PFSK-1 (cell line): ENCODE results near the gene STK32B.
A peak's percentile ranks its signal among the peaks of the same experiment; 100 is the strongest.

Experiments
- FOXP2 ChIP-seq: optimal IDR thresholded peaks from 2 replicates; pipeline ENCODE3; 2011; ENCODE audit warnings: borderline replicate concordance, control low read depth, inconsistent platforms; ENCODE audit not compliant: insufficient read depth; ENCODE audit errors: extremely low read length, extremely low read depth
- POLR2AphosphoS5 ChIP-seq: IDR thresholded peaks from 2 replicates; pipeline ENCODE4 v1.6.1; 2012; ENCODE audit warnings: low read depth, mild to moderate bottlenecking, control low read depth, low read length, moderate library complexity
- SIN3A ChIP-seq: IDR thresholded peaks from 2 replicates; pipeline ENCODE4 v1.6.1; 2012; ENCODE audit warnings: mild to moderate bottlenecking, low read length, moderate library complexity, borderline replicate concordance; ENCODE audit not compliant: insufficient read depth
- TAF1 ChIP-seq: IDR thresholded peaks from 2 replicates; pipeline ENCODE4 v1.6.1; 2012; ENCODE audit warnings: low read length, control low read depth, borderline replicate concordance; ENCODE audit not compliant: insufficient read depth
- TF ChIP-seq, protein P1 (sequence below), 2 experiments: IDR thresholded peaks; 2 replicates each; pipeline versions ENCODE4 v1.6.1 to v1.8.0; 2011 to 2012; ENCODE audit warnings: low read depth in 2 of 2, low read length in 2 of 2, control low read depth in 1 of 2, inconsistent platforms in 1 of 2, mild to moderate bottlenecking in 1 of 2, moderate library complexity in 1 of 2; ENCODE audit not compliant: insufficient read depth in 1 of 2

Gene STK32B

DNA sequence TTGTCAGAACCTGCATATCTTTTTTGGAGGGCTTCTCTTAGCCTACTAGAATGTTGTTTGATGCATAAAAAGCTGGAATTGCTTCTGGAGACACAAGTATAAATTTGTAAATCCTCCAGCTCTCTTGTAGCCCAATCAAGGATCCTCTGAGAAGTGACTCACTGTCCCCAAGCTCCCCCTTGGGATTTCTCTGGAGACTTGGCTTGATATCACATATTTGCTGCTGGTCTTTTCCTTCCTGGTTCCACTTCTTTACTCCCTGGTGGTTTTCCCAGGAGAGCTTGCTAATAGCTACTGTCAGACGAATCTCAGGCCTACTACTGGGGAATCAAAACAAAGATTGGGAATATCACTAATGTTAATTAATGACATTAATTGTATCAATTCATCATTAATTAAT is 173.1 kb downstream of the STK32B start:
- TF ChIP-seq TAF1 (no peak), POLR2AphosphoS5 (no peak), SIN3A (no peak), FOXP2 (no peak)
- TF ChIP-seq, protein P1, sequence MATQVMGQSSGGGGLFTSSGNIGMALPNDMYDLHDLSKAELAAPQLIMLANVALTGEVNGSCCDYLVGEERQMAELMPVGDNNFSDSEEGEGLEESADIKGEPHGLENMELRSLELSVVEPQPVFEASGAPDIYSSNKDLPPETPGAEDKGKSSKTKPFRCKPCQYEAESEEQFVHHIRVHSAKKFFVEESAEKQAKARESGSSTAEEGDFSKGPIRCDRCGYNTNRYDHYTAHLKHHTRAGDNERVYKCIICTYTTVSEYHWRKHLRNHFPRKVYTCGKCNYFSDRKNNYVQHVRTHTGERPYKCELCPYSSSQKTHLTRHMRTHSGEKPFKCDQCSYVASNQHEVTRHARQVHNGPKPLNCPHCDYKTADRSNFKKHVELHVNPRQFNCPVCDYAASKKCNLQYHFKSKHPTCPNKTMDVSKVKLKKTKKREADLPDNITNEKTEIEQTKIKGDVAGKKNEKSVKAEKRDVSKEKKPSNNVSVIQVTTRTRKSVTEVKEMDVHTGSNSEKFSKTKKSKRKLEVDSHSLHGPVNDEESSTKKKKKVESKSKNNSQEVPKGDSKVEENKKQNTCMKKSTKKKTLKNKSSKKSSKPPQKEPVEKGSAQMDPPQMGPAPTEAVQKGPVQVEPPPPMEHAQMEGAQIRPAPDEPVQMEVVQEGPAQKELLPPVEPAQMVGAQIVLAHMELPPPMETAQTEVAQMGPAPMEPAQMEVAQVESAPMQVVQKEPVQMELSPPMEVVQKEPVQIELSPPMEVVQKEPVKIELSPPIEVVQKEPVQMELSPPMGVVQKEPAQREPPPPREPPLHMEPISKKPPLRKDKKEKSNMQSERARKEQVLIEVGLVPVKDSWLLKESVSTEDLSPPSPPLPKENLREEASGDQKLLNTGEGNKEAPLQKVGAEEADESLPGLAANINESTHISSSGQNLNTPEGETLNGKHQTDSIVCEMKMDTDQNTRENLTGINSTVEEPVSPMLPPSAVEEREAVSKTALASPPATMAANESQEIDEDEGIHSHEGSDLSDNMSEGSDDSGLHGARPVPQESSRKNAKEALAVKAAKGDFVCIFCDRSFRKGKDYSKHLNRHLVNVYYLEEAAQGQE (IDR thresholded peaks at IDR 0.05; ENCODE audit: insufficient read depth in 1 of 2, low read depth in 2 of 2, low read length in 2 of 2): no peak

GRCh38 chr4:5232549-5232948 is 181.3 kb downstream of the STK32B start:
- TF ChIP-seq, protein P1 (IDR thresholded peaks at IDR 0.05; ENCODE audit: insufficient read depth in 1 of 2, low read depth in 2 of 2, low read length in 2 of 2): peak; percentile 70 to 81
- TF ChIP-seq SIN3A: no peak
- no peak for TF ChIP-seq FOXP2
- no peak for TF ChIP-seq POLR2AphosphoS5
- no peak for TF ChIP-seq TAF1

- TF ChIP-seq POLR2AphosphoS5 (no peak), FOXP2 (no peak), TAF1 (no peak)
Measured at GRCh38 chr4:5237086-5237660, 185.9 kb downstream of the STK32B start.

DNA sequence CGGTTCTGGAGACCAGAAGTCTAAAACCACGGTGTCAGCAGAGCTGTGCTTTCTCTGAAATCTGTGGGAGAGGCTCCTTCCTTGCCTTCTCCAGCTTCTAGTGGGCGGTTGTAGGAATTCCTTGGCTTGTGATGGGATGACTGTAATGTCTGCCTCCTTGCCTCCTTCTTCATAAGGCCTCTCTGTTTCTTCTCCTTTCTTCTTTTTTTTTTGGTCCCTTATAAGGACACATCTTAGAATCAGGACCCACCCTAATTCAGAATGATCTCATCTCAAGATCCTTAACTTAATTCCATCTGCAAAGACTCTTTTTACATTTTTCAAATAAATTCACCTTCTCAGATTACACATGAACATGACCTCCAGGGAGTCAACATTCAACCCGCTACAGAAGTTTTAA is 186.9 kb downstream of the STK32B start:
- no peak for TF ChIP-seq POLR2AphosphoS5
- no peak for TF ChIP-seq SIN3A
- TF ChIP-seq FOXP2: no peak
- TF ChIP-seq, protein P1 (IDR thresholded peaks at IDR 0.05; ENCODE audit: insufficient read depth in 1 of 2, low read depth in 2 of 2, low read length in 2 of 2): no peak
- no peak for TF ChIP-seq TAF1

GRCh38 chr4:5247735-5248134 is 196.5 kb downstream of the STK32B start:
- TF ChIP-seq FOXP2: no peak
- no peak for TF ChIP-seq POLR2AphosphoS5
- TF ChIP-seq, protein P1 (IDR thresholded peaks at IDR 0.05; ENCODE audit: insufficient read depth in 1 of 2, low read depth in 2 of 2, low read length in 2 of 2): no peak
- TF ChIP-seq SIN3A: no peak
- no peak for TF ChIP-seq TAF1

DNA sequence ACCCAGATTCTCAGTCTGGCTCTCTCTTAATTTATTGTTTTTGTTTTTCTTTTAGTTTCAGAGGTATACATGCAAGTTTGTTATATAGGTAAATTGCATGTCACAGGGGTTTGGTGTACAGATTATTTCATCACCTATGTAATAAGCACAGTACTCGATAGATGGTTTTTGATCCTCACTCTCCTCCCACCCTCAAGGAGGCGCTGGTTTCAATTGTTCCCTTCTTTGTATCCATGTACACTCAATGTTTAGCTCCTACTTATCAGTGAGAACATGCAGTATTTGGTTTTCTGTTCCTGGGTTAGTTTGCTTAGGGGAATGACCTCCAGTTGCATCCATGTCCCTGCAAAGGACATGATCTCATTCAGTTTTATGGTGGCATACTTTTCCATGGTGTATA is 198.4 kb downstream of the STK32B start:
- no peak for TF ChIP-seq POLR2AphosphoS5
- TF ChIP-seq, protein P1 (IDR thresholded peaks at IDR 0.05; ENCODE audit: insufficient read depth in 1 of 2, low read depth in 2 of 2, low read length in 2 of 2): no peak
- no peak for TF ChIP-seq SIN3A
- TF ChIP-seq FOXP2: no peak
- TF ChIP-seq TAF1: no peak
